COR-L47 (cell line): ENCODE data around the gene SH3D19.
A peak's percentile ranks its signal among the peaks of the same experiment; 100 is the strongest.

Experiments
- DNase-seq: peaks from one replicate; lab custom pipeline; 2025; lab: John Stamatoyannopoulos, UW

Gene SH3D19

GRCh38 chr4:151197247-151197646 is 128.2 kb downstream of the SH3D19 start:
- DNase-seq: no peak

- DNase-seq: no peak
Measured at GRCh38 chr4:151195801-151196200, 129.6 kb downstream of the SH3D19 start.

GRCh38 chr4:151193414-151193813 is 132.0 kb downstream of the SH3D19 start:
- no peak for DNase-seq

- DNase-seq: no peak
Measured at GRCh38 chr4:151192556-151193235, 132.7 kb downstream of the SH3D19 start.

GRCh38 chr4:151184523-151185458 is 140.6 kb downstream of the SH3D19 start:
- DNase-seq: no peak

GRCh38 chr4:151182455-151182996 is 142.9 kb downstream of the SH3D19 start:
- no peak for DNase-seq

DNA sequence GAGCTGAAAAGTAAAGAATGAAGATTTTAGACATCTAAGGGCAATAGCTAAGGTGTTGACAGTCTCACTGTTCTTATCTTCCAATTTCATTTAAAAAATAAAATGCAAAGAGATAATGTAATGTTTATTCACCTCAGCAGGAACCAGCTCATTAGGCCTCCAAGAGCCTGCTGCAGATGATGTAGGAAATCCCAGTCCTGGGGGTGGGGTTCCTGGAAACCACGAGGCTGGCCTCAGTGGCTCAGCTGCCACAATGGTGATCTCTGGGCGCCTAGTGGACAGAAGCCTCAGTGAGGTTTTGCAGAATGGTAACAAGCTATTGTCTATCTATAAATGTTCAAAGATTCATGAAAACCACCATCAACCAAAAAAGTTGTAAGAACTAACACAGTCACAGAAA is 148.7 kb downstream of the SH3D19 start:
- no peak for DNase-seq

DNA sequence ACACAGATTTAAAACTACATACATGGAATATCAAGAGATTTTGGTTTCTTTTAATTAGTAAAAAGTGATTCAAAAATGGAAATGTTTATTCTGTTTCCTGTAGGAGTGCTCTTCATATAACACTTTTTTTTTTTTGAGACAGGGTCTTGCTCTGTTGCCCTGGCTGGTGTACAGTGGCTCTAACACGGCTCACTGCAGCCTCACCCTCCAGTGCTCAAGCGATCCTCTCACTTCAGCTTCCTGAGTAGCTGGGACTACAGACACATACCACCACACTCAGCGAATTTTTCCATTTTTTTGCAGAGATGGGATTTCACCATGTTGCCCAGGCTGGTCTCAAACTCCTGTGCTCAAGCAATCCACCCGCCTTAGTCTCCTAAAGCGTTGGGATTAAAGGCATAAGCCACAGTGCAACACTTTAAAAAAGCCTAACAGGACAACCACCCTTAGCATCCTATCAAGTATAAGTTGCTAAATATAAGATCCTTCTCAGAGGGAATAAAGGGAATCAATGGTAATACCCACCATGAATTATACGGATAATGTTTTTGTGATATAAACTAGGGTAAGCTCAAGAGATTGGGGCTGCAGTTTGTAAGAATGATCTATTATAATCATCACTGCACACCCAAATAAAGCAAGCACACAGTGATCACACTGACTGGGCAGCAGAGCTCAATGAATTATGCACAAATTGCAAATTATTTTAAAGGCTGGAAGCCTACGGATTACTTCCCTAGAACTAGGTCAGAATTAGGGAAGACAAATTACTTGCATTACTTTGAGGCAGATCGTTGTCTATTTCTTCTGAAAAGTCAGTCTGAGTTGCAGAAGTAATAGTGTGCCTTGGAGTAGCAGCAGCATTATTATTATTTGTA is 149.4 kb downstream of the SH3D19 start:
- DNase-seq: no peak

GRCh38 chr4:151175233-151175632 is 150.2 kb downstream of the SH3D19 start:
- DNase-seq: no peak

- no peak for DNase-seq
Measured at GRCh38 chr4:151174784-151175183, 150.6 kb downstream of the SH3D19 start.

DNA sequence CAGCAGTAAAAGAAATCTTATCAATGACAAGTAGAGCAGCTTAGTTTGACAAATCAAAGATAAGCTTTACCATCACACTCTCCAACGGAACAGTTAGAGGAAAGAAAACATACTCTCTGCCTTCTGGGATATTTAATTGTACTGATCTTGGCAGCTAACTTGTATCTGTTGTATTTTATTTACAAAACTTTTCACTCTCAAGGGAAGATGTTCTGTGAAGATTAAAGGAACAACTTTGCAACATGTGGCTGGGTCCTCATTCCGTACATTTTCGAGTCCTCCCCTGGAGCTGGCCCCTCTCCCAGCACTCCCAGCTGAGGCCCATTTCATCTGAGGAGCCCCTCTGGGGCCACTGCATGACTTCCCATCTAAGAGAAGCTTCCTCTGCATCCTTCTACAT is 151.5 kb downstream of the SH3D19 start:
- DNase-seq: no peak

DNA sequence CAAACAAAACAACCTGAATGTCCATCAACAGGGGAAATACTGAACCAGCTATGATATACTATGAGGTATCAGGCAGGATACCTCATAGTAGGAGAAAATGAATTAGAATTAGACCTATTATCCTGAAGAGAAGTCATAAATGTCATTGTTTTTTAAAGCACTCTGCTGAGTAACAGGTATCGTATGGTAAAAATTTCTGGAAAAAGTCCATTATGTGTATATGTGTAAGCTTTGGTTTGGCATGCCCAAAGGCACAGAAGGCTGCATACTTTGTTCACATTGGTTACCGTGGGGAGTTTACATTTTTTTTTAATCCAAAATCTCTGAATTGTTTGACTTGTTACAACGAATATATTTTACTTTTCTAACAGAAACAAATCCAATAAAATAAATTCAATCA is 155.5 kb downstream of the SH3D19 start:
- no peak for DNase-seq

- DNase-seq: peak; percentile 79
Measured at GRCh38 chr4:151169223-151169622, 156.2 kb downstream of the SH3D19 start.

DNA sequence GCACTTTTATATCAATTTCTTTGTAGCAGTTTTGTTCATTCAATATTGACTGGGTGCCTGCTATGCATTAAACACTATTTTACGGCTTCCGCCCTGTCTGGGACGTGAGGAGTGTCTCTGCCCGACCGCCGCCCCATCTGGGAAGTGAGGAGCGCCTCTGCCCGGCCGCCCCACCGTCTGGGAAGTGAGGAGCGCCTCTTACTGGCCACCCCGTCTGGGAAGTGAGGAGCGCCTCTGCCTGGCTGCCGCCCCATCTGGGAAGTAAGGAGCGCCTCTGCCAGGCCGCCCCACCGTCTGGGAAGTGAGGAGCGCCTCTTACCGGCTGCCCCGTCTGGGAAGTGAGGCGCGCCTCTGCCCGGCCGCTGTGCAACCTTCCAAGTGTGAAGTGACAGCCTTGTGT is 157.8 kb downstream of the SH3D19 start:
- DNase-seq: no peak

GRCh38 chr4:151166636-151167035 is 158.8 kb downstream of the SH3D19 start:
- no peak for DNase-seq

- DNase-seq: no peak
Measured at GRCh38 chr4:151165205-151166000, 160.0 kb downstream of the SH3D19 start.

GRCh38 chr4:151163855-151164254 is 161.6 kb downstream of the SH3D19 start:
- no peak for DNase-seq

DNA sequence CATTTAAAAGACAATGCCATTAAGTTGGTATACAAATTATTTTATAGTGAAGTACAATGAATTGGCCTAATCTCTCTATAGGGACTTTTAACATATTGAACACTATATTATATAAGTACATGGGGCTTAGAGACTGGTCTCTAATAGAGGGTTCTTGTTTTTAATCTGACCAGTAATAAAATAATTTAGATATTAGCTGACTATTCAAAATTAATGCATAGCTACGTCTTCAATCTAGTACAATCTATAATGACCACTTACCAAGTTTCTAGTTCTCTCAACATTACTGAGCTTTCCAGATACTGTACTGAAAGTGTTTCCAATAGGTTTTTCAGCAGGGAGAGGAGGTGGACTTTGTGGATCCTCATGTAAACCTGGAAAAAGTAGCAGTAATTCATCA is 166.4 kb downstream of the SH3D19 start:
- DNase-seq: no peak

GRCh38 chr4:151157543-151157942 is 167.9 kb downstream of the SH3D19 start:
- DNase-seq: no peak

DNA sequence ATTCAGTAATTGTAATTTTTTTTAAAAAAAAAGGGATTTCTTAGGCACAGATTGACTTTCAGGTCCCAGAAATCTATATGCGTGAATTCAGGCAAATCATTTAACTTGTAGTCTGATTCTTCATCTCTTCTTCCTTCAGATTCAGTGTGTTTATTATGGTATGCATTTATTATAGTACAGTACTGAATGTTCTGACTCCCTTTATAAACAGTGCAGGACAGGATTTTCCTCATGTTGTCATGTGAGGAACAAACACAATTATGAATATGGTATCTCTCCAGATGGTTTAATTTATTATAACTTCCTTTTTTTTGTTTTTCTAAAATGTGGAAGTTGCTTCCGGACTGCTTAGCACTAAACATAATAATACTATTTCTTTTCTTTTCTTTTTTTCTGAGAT is 171.8 kb downstream of the SH3D19 start:
- no peak for DNase-seq

GRCh38 chr4:151152028-151152427 is 173.4 kb downstream of the SH3D19 start:
- DNase-seq: peak; percentile 22
